GM19193 (cell line): ENCODE results near the gene P3R3URF.

Experiments
- POLR2A ChIP-seq: IDR thresholded peaks from 4 replicates; pipeline ENCODE4 v1.6.1; 2011; ENCODE audit not compliant: insufficient read depth, insufficient read length; ENCODE audit errors: extremely low read depth

The P3R3URF gene

GRCh38 chr1:46133781-46134350 is 42.4 kb downstream of the P3R3URF start:
- no peak for TF ChIP-seq POLR2A

GRCh38 chr1:46133181-46133658 is 43.1 kb downstream of the P3R3URF start:
- peak; percentile 38 for TF ChIP-seq POLR2A

- peak; percentile 99 for TF ChIP-seq POLR2A
Measured at GRCh38 chr1:46132529-46133180, 43.6 kb downstream of the P3R3URF start, which contains the start of gene PIK3R3. TSS of gene PIK3R3 (minus strand) at chr1:46132629. CDS start at chr1:46131952, 677 bp downstream.

GRCh38 chr1:46131712-46132528 is 44.4 kb downstream of the P3R3URF start:
- no peak for TF ChIP-seq POLR2A

GRCh38 chr1:46131093-46131492 is 45.2 kb downstream of the P3R3URF start:
- no peak for TF ChIP-seq POLR2A

GRCh38 chr1:46130606-46131005 is 45.7 kb downstream of the P3R3URF start:
- no peak for TF ChIP-seq POLR2A

- no peak for TF ChIP-seq POLR2A
Measured at GRCh38 chr1:46130121-46130520, 46.2 kb downstream of the P3R3URF start.

GRCh38 chr1:46128344-46128743 is 47.9 kb downstream of the P3R3URF start:
- TF ChIP-seq POLR2A: no peak
